HG02840 (cell line): ENCODE results near the gene CMIP.

ENCODE experiments used
- ATAC-seq: cut with Tn5 transposase; IDR thresholded peaks from one replicate; pipeline ENCODE4 v1.9.1; 2021; ENCODE audit warnings: mild to moderate bottlenecking, moderate library complexity, moderate number of reproducible peaks; ENCODE audit not compliant: unreplicated experiment, low FRiP score

Gene CMIP

GRCh38 chr16:81473969-81474959, 29.7 kb downstream of the CMIP start:
- ATAC-seq = no peak

- ATAC-seq = no peak
Measured at GRCh38 chr16:81477697-81478693, 33.4 kb downstream of the CMIP start.

- peak; percentile 48 for ATAC-seq
Measured at GRCh38 chr16:81478876-81479511, 34.4 kb downstream of the CMIP start.

- peak; percentile 8 for ATAC-seq
Measured at GRCh38 chr16:81480606-81481206, 36.1 kb downstream of the CMIP start.

GRCh38 chr16:81481207-81481821, 36.7 kb downstream of the CMIP start:
- ATAC-seq = peak; percentile 84

GRCh38 chr16:81482329-81483063, 37.9 kb downstream of the CMIP start:
- ATAC-seq = no peak

GRCh38 chr16:81483064-81483969, 38.7 kb downstream of the CMIP start:
- ATAC-seq = no peak

GRCh38 chr16:81483970-81484595, 39.5 kb downstream of the CMIP start:
- no peak for ATAC-seq

- no peak for ATAC-seq
Measured at GRCh38 chr16:81484908-81485624, 40.5 kb downstream of the CMIP start.

GRCh38 chr16:81485824-81486539, 41.4 kb downstream of the CMIP start:
- ATAC-seq = no peak

- ATAC-seq = no peak
Measured at GRCh38 chr16:81486540-81487061, 42.0 kb downstream of the CMIP start.

GRCh38 chr16:81487301-81487720, 42.7 kb downstream of the CMIP start:
- no peak for ATAC-seq

- ATAC-seq = no peak
Measured at GRCh38 chr16:81488687-81489411, 44.2 kb downstream of the CMIP start.

- ATAC-seq = no peak
Measured at GRCh38 chr16:81489547-81490267, 45.1 kb downstream of the CMIP start.
